ENCODE results near the gene TSPO2.

- TF ChIP-seq EP300 (IDR thresholded peaks at IDR 0.05) (no peak), CTCF (IDR thresholded peaks at IDR 0.05) (no peak), POLR2A (IDR thresholded peaks at IDR 0.05) (no peak)
Measured at GRCh38 chr6:41088451-41088850, 46.2 kb downstream of the TSPO2 start.

Measured in upper lobe of left lung (tissue), 4 donors.